ENCODE measurements around the gene CDKAL1.
"Not testable (repeated sequence)": the region's sequence is repeated elsewhere in the genome, so short reads cannot be mapped to it uniquely, and the experiment has no call there.

Gene CDKAL1

GRCh38 chr6:20740727-20741126 lies 206.5 kb downstream of the CDKAL1 start:
- no peak overlapping the region for H3K9ac ChIP-seq (ENCODE audit: low read length in 2 of 2)
- H3K9me3 ChIP-seq (ENCODE audit: control insufficient read depth in 2 of 2, low read length in 2 of 2) = no peaks in the 10 kb centered on the region
- peaks cover 5% of the 10 kb centered on the region in 2 donors for H3K36me3 ChIP-seq (ENCODE audit: control insufficient read depth in 2 of 2, insufficient read depth in 2 of 2, low read length in 2 of 2)
- H3K4me3 ChIP-seq (ENCODE audit: low read length in 2 of 2) = no peak overlapping the region
- H3K27ac ChIP-seq (ENCODE audit: low read length) = no peak overlapping the region
- H3K4me1 ChIP-seq (ENCODE audit: control insufficient read depth, insufficient read depth, low read length) = no peaks in the 10 kb centered on the region
- H3K27me3 ChIP-seq (ENCODE audit: control insufficient read depth in 1 of 2, insufficient read depth in 2 of 2, low read length in 2 of 2) = no peaks in the 10 kb centered on the region

GRCh38 chr6:20741490-20741889 lies 207.2 kb downstream of the CDKAL1 start:
- Histone ChIP-seq H3K9me3 (ENCODE audit: control insufficient read depth in 2 of 2, low read length in 2 of 2) (no peaks in the 10 kb centered on the region), H3K4me3 (ENCODE audit: low read length in 2 of 2) (no peak overlapping the region), H3K4me1 (ENCODE audit: control insufficient read depth, insufficient read depth, low read length) (no peaks in the 10 kb centered on the region), H3K27ac (ENCODE audit: low read length) (no peak overlapping the region), H3K36me3 (ENCODE audit: control insufficient read depth in 2 of 2, insufficient read depth in 2 of 2, low read length in 2 of 2) (peaks cover 5% of the 10 kb centered on the region in 2 donors), H3K9ac (ENCODE audit: low read length in 2 of 2) (no peak overlapping the region), H3K27me3 (ENCODE audit: control insufficient read depth in 1 of 2, insufficient read depth in 2 of 2, low read length in 2 of 2) (no peaks in the 10 kb centered on the region)

DNA sequence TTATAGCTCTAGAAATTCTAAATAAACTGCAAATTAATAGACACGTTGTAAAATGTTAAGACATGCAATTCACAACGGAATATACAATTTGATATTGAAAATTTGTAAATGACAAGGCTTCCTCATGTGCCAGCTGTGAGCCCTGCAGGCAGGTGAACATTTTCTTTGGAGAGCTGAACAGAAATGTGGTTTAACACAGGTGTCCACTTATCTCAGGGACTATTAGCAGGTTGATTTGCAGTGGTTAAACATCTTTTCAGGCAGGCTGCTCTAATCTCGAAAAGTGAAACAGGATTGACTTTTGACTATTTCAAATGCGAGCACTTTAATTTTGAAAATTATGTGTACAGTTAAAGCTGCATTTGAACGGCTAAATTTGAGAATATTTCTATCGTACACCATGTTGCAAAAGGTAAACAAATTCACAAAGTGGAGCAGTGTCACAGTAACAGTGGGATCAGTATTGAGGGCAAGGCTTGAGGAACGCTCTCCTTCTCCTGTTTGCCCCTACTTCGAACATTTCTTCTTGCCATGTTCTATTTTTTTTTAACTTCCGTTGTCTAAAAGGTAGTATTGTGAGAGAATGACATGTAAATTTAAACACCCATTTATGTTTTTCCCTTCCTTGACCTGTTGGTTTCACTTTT lies 210.8 kb downstream of the CDKAL1 start:
- Histone ChIP-seq H3K4me3 (ENCODE audit: low read length in 2 of 2) (no peak overlapping the region), H3K27me3 (ENCODE audit: control insufficient read depth in 1 of 2, insufficient read depth in 2 of 2, low read length in 2 of 2) (no peaks in the 10 kb centered on the region)

GRCh38 chr6:20746024-20746423 lies 211.8 kb downstream of the CDKAL1 start:
- H3K9me3 ChIP-seq (ENCODE audit: control insufficient read depth in 2 of 2, low read length in 2 of 2) = no peaks in the 10 kb centered on the region
- no peaks in the 10 kb centered on the region for H3K4me1 ChIP-seq (ENCODE audit: control insufficient read depth, insufficient read depth, low read length)
- H3K9ac ChIP-seq (ENCODE audit: low read length in 2 of 2) = no peak overlapping the region
- H3K27ac ChIP-seq (ENCODE audit: low read length) = no peak overlapping the region
- no peaks in the 10 kb centered on the region for H3K27me3 ChIP-seq (ENCODE audit: control insufficient read depth in 1 of 2, insufficient read depth in 2 of 2, low read length in 2 of 2)
- H3K4me3 ChIP-seq (ENCODE audit: low read length in 2 of 2) = no peak overlapping the region
- no peaks in the 10 kb centered on the region for H3K36me3 ChIP-seq (ENCODE audit: control insufficient read depth in 2 of 2, insufficient read depth in 2 of 2, low read length in 2 of 2)

More for the DNA sequence above, 210.8 kb downstream of the CDKAL1 start:
- Histone ChIP-seq H3K9ac (ENCODE audit: low read length in 2 of 2) (no peak overlapping the region), H3K27ac (ENCODE audit: low read length) (no peak overlapping the region), H3K4me1 (ENCODE audit: control insufficient read depth, insufficient read depth, low read length) (no peaks in the 10 kb centered on the region), H3K36me3 (ENCODE audit: control insufficient read depth in 2 of 2, insufficient read depth in 2 of 2, low read length in 2 of 2) (peaks cover 0 to 3% of the 10 kb centered on the region in 2 donors), H3K9me3 (ENCODE audit: control insufficient read depth in 2 of 2, low read length in 2 of 2) (no peaks in the 10 kb centered on the region)

DNA sequence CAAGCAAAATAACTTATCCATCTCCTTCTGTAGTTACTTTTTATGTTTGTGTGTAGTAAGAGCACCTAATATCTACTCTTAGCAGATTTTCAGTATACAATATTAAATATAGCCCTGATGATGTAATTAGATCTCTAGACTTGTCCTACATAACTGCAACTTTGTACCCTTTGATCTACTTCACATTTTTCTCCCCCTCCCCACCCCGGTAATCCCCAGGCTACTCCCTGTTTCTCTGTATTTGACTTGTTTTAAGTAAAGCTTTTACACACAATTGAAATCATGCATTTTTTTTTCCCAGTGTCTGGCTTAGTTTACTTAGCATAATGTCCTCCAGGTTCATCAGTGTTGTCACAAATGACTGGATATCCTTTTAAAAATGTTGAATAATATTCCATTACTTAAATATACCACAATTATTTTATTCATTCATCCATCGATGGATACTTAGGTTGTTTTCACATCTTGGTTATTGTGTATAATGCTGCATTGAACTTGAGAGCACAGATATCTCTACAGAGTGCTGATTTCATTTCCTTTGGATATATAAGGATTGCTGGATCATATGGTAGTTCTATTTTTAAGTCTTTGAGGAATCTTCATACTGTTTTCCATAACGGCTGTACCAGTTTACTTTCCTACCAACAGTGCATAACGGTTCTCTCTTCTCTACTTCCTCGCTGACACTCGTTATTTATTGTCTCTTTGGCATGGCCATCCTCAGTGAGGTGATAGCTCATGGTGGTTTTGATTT lies 212.7 kb downstream of the CDKAL1 start:
- no peaks in the 10 kb centered on the region for H3K27me3 ChIP-seq (ENCODE audit: control insufficient read depth in 1 of 2, insufficient read depth in 2 of 2, low read length in 2 of 2)
- H3K4me3 ChIP-seq (ENCODE audit: low read length in 2 of 2) = no peak overlapping the region
- H3K9ac ChIP-seq (ENCODE audit: low read length in 2 of 2) = no peak overlapping the region
- H3K36me3 ChIP-seq (ENCODE audit: control insufficient read depth in 2 of 2, insufficient read depth in 2 of 2, low read length in 2 of 2) = no peaks in the 10 kb centered on the region
- H3K4me1 ChIP-seq (ENCODE audit: control insufficient read depth, insufficient read depth, low read length) = no peaks in the 10 kb centered on the region
- H3K9me3 ChIP-seq (ENCODE audit: control insufficient read depth in 2 of 2, low read length in 2 of 2) = no peaks in the 10 kb centered on the region
- H3K27ac ChIP-seq (ENCODE audit: low read length) = no peak overlapping the region

DNA sequence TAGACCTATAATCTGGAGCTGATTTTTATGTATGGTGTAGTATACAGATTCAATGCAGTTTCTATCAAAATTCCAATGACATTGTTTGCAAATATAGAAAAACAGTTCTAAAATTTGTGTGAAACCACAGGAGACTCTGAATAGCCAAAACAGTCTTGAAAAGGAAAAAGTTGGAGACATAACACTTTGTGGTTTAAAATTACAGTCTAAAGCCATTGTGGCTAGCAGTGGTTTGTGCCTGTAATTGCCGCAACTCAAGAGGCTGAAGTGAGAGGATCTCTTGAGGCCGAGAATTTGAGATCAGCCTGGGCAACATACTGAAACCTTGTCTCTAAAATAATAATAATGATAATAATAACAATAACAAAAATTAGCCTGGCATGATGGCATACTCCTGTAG lies 213.7 kb downstream of the CDKAL1 start:
- Histone ChIP-seq H3K4me1 (ENCODE audit: control insufficient read depth, insufficient read depth, low read length) (no peaks in the 10 kb centered on the region), H3K9ac (ENCODE audit: low read length in 2 of 2) (no peak overlapping the region), H3K27me3 (ENCODE audit: control insufficient read depth in 1 of 2, insufficient read depth in 2 of 2, low read length in 2 of 2) (no peaks in the 10 kb centered on the region), H3K9me3 (ENCODE audit: control insufficient read depth in 2 of 2, low read length in 2 of 2) (no peaks in the 10 kb centered on the region), H3K27ac (ENCODE audit: low read length) (no peak overlapping the region), H3K36me3 (ENCODE audit: control insufficient read depth in 2 of 2, insufficient read depth in 2 of 2, low read length in 2 of 2) (no peaks in the 10 kb centered on the region), H3K4me3 (ENCODE audit: low read length in 2 of 2) (no peak overlapping the region)

GRCh38 chr6:20751293-20751935 lies 217.2 kb downstream of the CDKAL1 start:
- H3K4me1 ChIP-seq (ENCODE audit: control insufficient read depth, insufficient read depth, low read length) = no peaks in the 10 kb centered on the region
- H3K9ac ChIP-seq (ENCODE audit: low read length in 2 of 2) = no peak overlapping the region
- H3K27me3 ChIP-seq (ENCODE audit: control insufficient read depth in 1 of 2, insufficient read depth in 2 of 2, low read length in 2 of 2) = no peaks in the 10 kb centered on the region
- H3K27ac ChIP-seq (ENCODE audit: low read length) = no peak overlapping the region
- no peak overlapping the region for H3K4me3 ChIP-seq (ENCODE audit: low read length in 2 of 2)
- no peaks in the 10 kb centered on the region for H3K36me3 ChIP-seq (ENCODE audit: control insufficient read depth in 2 of 2, insufficient read depth in 2 of 2, low read length in 2 of 2)
- no peaks in the 10 kb centered on the region for H3K9me3 ChIP-seq (ENCODE audit: control insufficient read depth in 2 of 2, low read length in 2 of 2)

DNA sequence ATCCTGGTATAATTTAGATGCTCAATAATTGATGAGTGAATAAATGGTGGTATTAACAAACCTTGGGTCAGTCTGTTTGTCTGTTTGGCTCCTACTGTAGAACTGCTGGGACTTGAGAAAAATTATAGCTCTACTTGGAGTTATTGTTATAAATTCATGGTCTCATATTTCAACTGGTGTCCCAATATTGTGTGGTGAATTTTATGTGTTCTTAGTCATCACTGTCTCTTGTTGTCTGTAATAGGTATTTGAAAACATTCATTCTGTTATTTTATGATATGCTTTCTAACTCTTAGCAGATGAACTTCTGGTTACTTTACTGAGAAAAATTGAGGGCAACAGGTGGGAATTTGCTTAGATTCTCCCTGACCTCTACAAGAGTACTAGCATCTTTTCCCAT lies 221.4 kb downstream of the CDKAL1 start:
- no peaks in the 10 kb centered on the region for H3K9me3 ChIP-seq (ENCODE audit: control insufficient read depth in 2 of 2, low read length in 2 of 2)
- no peaks in the 10 kb centered on the region for H3K36me3 ChIP-seq (ENCODE audit: control insufficient read depth in 2 of 2, insufficient read depth in 2 of 2, low read length in 2 of 2)
- no peak overlapping the region for H3K27ac ChIP-seq (ENCODE audit: low read length)
- H3K27me3 ChIP-seq (ENCODE audit: control insufficient read depth in 1 of 2, insufficient read depth in 2 of 2, low read length in 2 of 2) = no peaks in the 10 kb centered on the region
- H3K4me1 ChIP-seq (ENCODE audit: control insufficient read depth, insufficient read depth, low read length) = no peaks in the 10 kb centered on the region
- H3K4me3 ChIP-seq (ENCODE audit: low read length in 2 of 2) = no peak overlapping the region
- H3K9ac ChIP-seq (ENCODE audit: low read length in 2 of 2) = no peak overlapping the region

GRCh38 chr6:20756584-20757147 lies 222.4 kb downstream of the CDKAL1 start:
- H3K9me3 ChIP-seq (ENCODE audit: control insufficient read depth in 2 of 2, low read length in 2 of 2); H3K4me3 ChIP-seq (ENCODE audit: low read length in 2 of 2); H3K27me3 ChIP-seq (ENCODE audit: control insufficient read depth in 1 of 2, insufficient read depth in 2 of 2, low read length in 2 of 2); H3K9ac ChIP-seq (ENCODE audit: low read length in 2 of 2); H3K4me1 ChIP-seq (ENCODE audit: control insufficient read depth, insufficient read depth, low read length); H3K36me3 ChIP-seq (ENCODE audit: control insufficient read depth in 2 of 2, insufficient read depth in 2 of 2, low read length in 2 of 2); H3K27ac ChIP-seq (ENCODE audit: low read length): not testable (repeated sequence)

GRCh38 chr6:20757761-20758160 lies 223.5 kb downstream of the CDKAL1 start:
- Histone ChIP-seq H3K9me3 (ENCODE audit: control insufficient read depth in 2 of 2, low read length in 2 of 2) (no peaks in the 10 kb centered on the region), H3K27ac (ENCODE audit: low read length) (no peak overlapping the region), H3K36me3 (ENCODE audit: control insufficient read depth in 2 of 2, insufficient read depth in 2 of 2, low read length in 2 of 2) (no peaks in the 10 kb centered on the region), H3K4me3 (ENCODE audit: low read length in 2 of 2) (no peak overlapping the region), H3K9ac (ENCODE audit: low read length in 2 of 2) (no peak overlapping the region), H3K27me3 (ENCODE audit: control insufficient read depth in 1 of 2, insufficient read depth in 2 of 2, low read length in 2 of 2) (no peaks in the 10 kb centered on the region), H3K4me1 (ENCODE audit: control insufficient read depth, insufficient read depth, low read length) (no peaks in the 10 kb centered on the region)
